ENCODE measurements around the gene TJP3. TPM values are rescaled to one million over a fixed set of nuclear protein-coding genes. Genes with fewer than 3 reads are reported as not detected.

Gene TJP3
- total RNA-seq, 1 donor from 2014 or later = 3.1 TPM

- Mint-ChIP-seq H3K4me1 (ENCODE audit: low read depth, unreplicated experiment) (no peaks in the 10 kb centered on the region), H3K27ac (ENCODE audit: unreplicated experiment) (no peak overlapping the region), H3K4me3 (ENCODE audit: unreplicated experiment) (no peak overlapping the region), H3K9me3 (ENCODE audit: unreplicated experiment) (peaks cover 4% of the 10 kb centered on the region), H3K36me3 (ENCODE audit: unreplicated experiment) (no peaks in the 10 kb centered on the region), H3K27me3 (ENCODE audit: unreplicated experiment) (peaks cover 4% of the 10 kb centered on the region)
- TF ChIP-seq CTCF (IDR thresholded peaks at IDR 0.05; ENCODE audit: partially characterized antibody, unreplicated experiment) = no peak
- DNase-seq = no peak
These were observed 60.5 kb downstream of the TJP3 start for GRCh38 chr19:3768748-3769099.

GRCh38 chr19:3769494-3769893 lies 61.3 kb downstream of the TJP3 start:
- Mint-ChIP-seq H3K4me3 (ENCODE audit: unreplicated experiment) (no peak overlapping the region), H3K9me3 (ENCODE audit: unreplicated experiment) (peaks cover 4% of the 10 kb centered on the region), H3K27me3 (ENCODE audit: unreplicated experiment) (peaks cover 6% of the 10 kb centered on the region), H3K27ac (ENCODE audit: unreplicated experiment) (no peak overlapping the region), H3K4me1 (ENCODE audit: low read depth, unreplicated experiment) (no peaks in the 10 kb centered on the region), H3K36me3 (ENCODE audit: unreplicated experiment) (no peaks in the 10 kb centered on the region)
- no peak for DNase-seq
- TF ChIP-seq CTCF (IDR thresholded peaks at IDR 0.05; ENCODE audit: partially characterized antibody, unreplicated experiment) = no peak

GRCh38 chr19:3770136-3770999 lies 62.2 kb downstream of the TJP3 start:
- H3K4me3 Mint-ChIP-seq (ENCODE audit: unreplicated experiment) = no peak overlapping the region
- TF ChIP-seq CTCF (IDR thresholded peaks at IDR 0.05; ENCODE audit: partially characterized antibody, unreplicated experiment) = no peak
- H3K36me3 Mint-ChIP-seq (ENCODE audit: unreplicated experiment) = no peaks in the 10 kb centered on the region
- H3K27ac Mint-ChIP-seq (ENCODE audit: unreplicated experiment) = no peak overlapping the region
- no peak for DNase-seq
- no peaks in the 10 kb centered on the region for H3K4me1 Mint-ChIP-seq (ENCODE audit: low read depth, unreplicated experiment)
- peaks cover 7% of the 10 kb centered on the region for H3K27me3 Mint-ChIP-seq (ENCODE audit: unreplicated experiment)
- H3K9me3 Mint-ChIP-seq (ENCODE audit: unreplicated experiment) = peaks cover 4% of the 10 kb centered on the region

GRCh38 chr19:3771000-3771905 lies 63.1 kb downstream of the TJP3 start:
- Mint-ChIP-seq H3K27ac (ENCODE audit: unreplicated experiment) (no peak overlapping the region), H3K4me1 (ENCODE audit: low read depth, unreplicated experiment) (no peaks in the 10 kb centered on the region), H3K9me3 (ENCODE audit: unreplicated experiment) (peaks cover 4% of the 10 kb centered on the region), H3K4me3 (ENCODE audit: unreplicated experiment) (no peak overlapping the region), H3K36me3 (ENCODE audit: unreplicated experiment) (no peaks in the 10 kb centered on the region), H3K27me3 (ENCODE audit: unreplicated experiment) (peaks cover 7% of the 10 kb centered on the region)
- no peak for DNase-seq
- TF ChIP-seq CTCF (IDR thresholded peaks at IDR 0.05; ENCODE audit: partially characterized antibody, unreplicated experiment) = no peak

Measured in glutamatergic neuron (in vitro differentiated cells).